ENCODE results near the gene GGT5.

- TF ChIP-seq MAX (CRISPR knock-in tag; IDR thresholded peaks at IDR 0.05) = no peak
- no peak for TF ChIP-seq CTCF (IDR thresholded peaks at IDR 0.05)
- TF ChIP-seq ZMAT4 (CRISPR knock-in tag; IDR thresholded peaks at IDR 0.05) = no peak
- TF ChIP-seq SP1 (CRISPR knock-in tag; conservative IDR thresholded peaks at IDR 0.05) = no peak
- no peak for TF ChIP-seq FOXP1 (CRISPR knock-in tag; IDR thresholded peaks at IDR 0.05; ENCODE audit: borderline replicate concordance)
- no peak for TF ChIP-seq ZNF138 (CRISPR knock-in tag; conservative IDR thresholded peaks at IDR 0.05)
- TF ChIP-seq PREB (CRISPR knock-in tag; IDR thresholded peaks at IDR 0.05; ENCODE audit: borderline replicate concordance) = no peak
- TF ChIP-seq ZBTB43 (CRISPR knock-in tag; IDR thresholded peaks at IDR 0.05) = no peak
- no peak for TF ChIP-seq E2F5 (CRISPR knock-in tag; IDR thresholded peaks at IDR 0.05)
- TF ChIP-seq MXD4 (CRISPR knock-in tag; IDR thresholded peaks at IDR 0.05; ENCODE audit: borderline replicate concordance) = no peak
- no peak for TF ChIP-seq ZNF532 (CRISPR knock-in tag; IDR thresholded peaks at IDR 0.05; ENCODE audit: borderline replicate concordance)
Measured at GRCh38 chr22:24247011-24247507, 2.2 kb upstream of the GGT5 start.

Data from WTC11 (cell line).